ENCODE measurements around the gene PRKRA. TPM values are rescaled to one million over a fixed set of nuclear protein-coding genes. Genes with fewer than 3 reads are reported as not detected.
A peak's percentile ranks its signal among the peaks of the same experiment; 100 is the strongest.

Gene PRKRA
- total and polyA plus RNA-seq, 2 of the 13 experiments (the other 11 are each of a cell fraction or from before 2014, with no cell fraction given) = 53.1 to 74.7 TPM

DNA sequence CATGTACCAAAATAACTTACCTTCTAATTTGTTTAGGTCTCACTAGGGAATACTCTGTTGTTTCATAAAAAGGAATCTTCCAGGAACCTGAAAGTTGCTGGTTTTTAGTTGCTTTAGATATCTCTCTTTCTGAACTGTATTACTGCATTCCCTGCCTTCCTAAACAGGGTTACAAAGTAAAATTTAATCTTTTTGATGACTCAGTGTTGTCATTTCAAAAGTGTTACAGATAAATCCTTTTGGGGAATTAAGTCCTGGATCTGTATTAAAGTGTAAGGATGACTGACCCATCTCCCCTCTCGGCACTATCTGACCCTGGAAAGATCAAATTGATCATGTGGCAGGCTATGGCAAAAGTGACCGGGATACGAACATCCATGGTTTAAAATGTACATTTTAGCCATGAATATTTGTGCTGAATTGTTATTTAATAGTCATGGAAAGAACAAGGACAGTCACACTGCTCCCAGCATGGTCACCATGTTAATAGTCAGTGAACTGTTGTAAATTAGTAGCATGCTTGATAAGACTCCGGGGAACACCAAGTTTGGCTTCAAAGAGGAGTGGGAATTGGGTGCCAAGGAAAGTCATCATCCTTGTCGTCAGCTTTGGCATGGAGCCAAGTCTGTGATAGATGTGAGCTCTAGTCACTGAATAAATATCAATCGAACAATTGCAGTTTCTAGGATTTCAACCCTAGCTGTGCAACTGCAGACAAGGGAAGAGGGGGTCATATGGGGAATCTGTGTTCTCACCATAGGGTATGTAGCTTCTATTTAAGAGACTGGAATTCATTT is 33.5 kb upstream of the PRKRA start:
- H3K4me3 ChIP-seq (replicated peaks in 1 of 3; ENCODE audit: insufficient read depth in 1 of 3, low read depth in 2 of 3, low read length in 3 of 3) = no peak overlapping the region
- intact Hi-C loops (cut with micrococcal nuclease; ENCODE audit: unreplicated experiment) (no loop called here), in situ Hi-C loops (cut with HindIII; ENCODE audit: extremely low pct_ligation_motif_present, low pct_unique_long_range_greater_than_20kb) (no loop called here)
- TF ChIP-seq GTF2F1 (IDR thresholded peaks at IDR 0.05; ENCODE audit: low read length) (0 out of 2 replicates have a peak, but pooled peaks have one; percentile 36), LCORL (IDR thresholded peaks at IDR 0.05) (peak; percentile 94), LCORL (CRISPR knock-in tag; IDR thresholded peaks at IDR 0.05) (no peak), ZBTB26 (CRISPR knock-in tag; IDR thresholded peaks at IDR 0.05; ENCODE audit: borderline replicate concordance) (no peak), HNRNPLL (IDR thresholded peaks at IDR 0.05; ENCODE audit: low read depth, low read length, poor library complexity, severe bottlenecking) (no peak), ZBTB3 (CRISPR knock-in tag; IDR thresholded peaks at IDR 0.05; ENCODE audit: borderline replicate concordance, low read depth) (no peak), TBX2 (CRISPR knock-in tag; IDR thresholded peaks at IDR 0.05; ENCODE audit: borderline replicate concordance) (no peak), E2F2 (CRISPR knock-in tag; IDR thresholded peaks at IDR 0.05; ENCODE audit: borderline replicate concordance) (no peak)
- no peaks in the 10 kb centered on the region for H3K9me3 ChIP-seq (ENCODE audit: low read length)
- no peak for DNase-seq (ENCODE audit: low spot score)
- no peak overlapping the region for H3K9ac ChIP-seq (ENCODE audit: insufficient read depth, low read depth, low read length)
- no peaks in the 10 kb centered on the region; a peak in 1 of 5 replicates for H3K27me3 ChIP-seq (ENCODE audit: control insufficient read depth in 1 of 2, insufficient read depth in 2 of 2, low read length in 2 of 2)
- peaks cover 0 to 28% of the 10 kb centered on the region in 2 experiments for H3K36me3 ChIP-seq (replicated peaks in 1 of 2; ENCODE audit: control insufficient read depth in 1 of 2, insufficient read depth in 2 of 2, low read length in 2 of 2)
- 94% methylated on average over 6 of the region's 6 CpGs for WGBS (ENCODE audit: low lambda C conversion rate)
- POLR2A ChIA-PET = interaction anchor here (2.9 kb wide), 1 partner anchor 33 kb away, joined by 9 read pairs; the partner anchor contains the start of genes PJVK and PRKRA
- no TSS peak for BruUV-seq (replicated peaks)
- H3K4me2 ChIP-seq (ENCODE audit: low read depth, low read length) = no peak overlapping the region
- H2AFZ ChIP-seq (ENCODE audit: low read length) = no peak overlapping the region
- CTCF ChIA-PET (ENCODE audit: low intra/inter-chr PET ratio, low total read pairs) = no interaction called here
- peaks cover 9% of the 10 kb centered on the region; the same call in 1 of the 2 replicates for H4K20me1 ChIP-seq (ENCODE audit: insufficient read depth, low read length)
- peaks cover 38% of the 10 kb centered on the region for H3K4me1 ChIP-seq (ENCODE audit: insufficient read depth, low read length)
- H3K27ac ChIP-seq (ENCODE audit: extremely low read length, insufficient read depth, low read length) = no peak overlapping the region
- no peak for ATAC-seq
- FAIRE-seq = no peak
- peaks cover 44% of the 10 kb centered on the region for H3K79me2 ChIP-seq (ENCODE audit: insufficient read depth, low read length)
